HG02943 (cell line): ENCODE data around the gene MARCHF2.

Source experiments
- ATAC-seq: cut with Tn5 transposase; IDR thresholded peaks from one replicate; pipeline ENCODE4 v1.9.1; 2021; ENCODE audit warnings: mild to moderate bottlenecking, low read depth, moderate library complexity; ENCODE audit not compliant: unreplicated experiment

The MARCHF2 gene

GRCh38 chr19:8473648-8474476, 60.8 kb downstream of the MARCHF2 start:
- no peak for ATAC-seq

- ATAC-seq: no peak
These were observed 61.9 kb downstream of the MARCHF2 start for GRCh38 chr19:8475005-8475404.

GRCh38 chr19:8476524-8476923, 63.4 kb downstream of the MARCHF2 start:
- no peak for ATAC-seq

- no peak for ATAC-seq
These were observed 64.8 kb downstream of the MARCHF2 start for GRCh38 chr19:8477889-8478288.

GRCh38 chr19:8478598-8478997, 65.5 kb downstream of the MARCHF2 start:
- ATAC-seq: no peak

GRCh38 chr19:8481201-8481600, 68.1 kb downstream of the MARCHF2 start:
- ATAC-seq: no peak

- no peak for ATAC-seq
These were observed 68.5 kb downstream of the MARCHF2 start for GRCh38 chr19:8481616-8482015.

GRCh38 chr19:8482696-8483095, 69.6 kb downstream of the MARCHF2 start:
- ATAC-seq: no peak

- ATAC-seq: no peak
These were observed 70.1 kb downstream of the MARCHF2 start for GRCh38 chr19:8483165-8483564.

GRCh38 chr19:8484331-8484894, 71.3 kb downstream of the MARCHF2 start:
- ATAC-seq: no peak

GRCh38 chr19:8485561-8486371, 72.7 kb downstream of the MARCHF2 start:
- ATAC-seq: no peak

GRCh38 chr19:8486661-8487136, 73.6 kb downstream of the MARCHF2 start:
- ATAC-seq: no peak

GRCh38 chr19:8487137-8487851, 74.2 kb downstream of the MARCHF2 start:
- ATAC-seq: no peak

GRCh38 chr19:8488365-8488764, 75.3 kb downstream of the MARCHF2 start:
- ATAC-seq: no peak
